GM18520 (cell line): ENCODE measurements around the gene CNGA3.

Experiments
- ATAC-seq: cut with Tn5 transposase; IDR thresholded peaks from one replicate; pipeline ENCODE4 v1.9.1; 2021; ENCODE audit not compliant: unreplicated experiment

The CNGA3 gene

DNA sequence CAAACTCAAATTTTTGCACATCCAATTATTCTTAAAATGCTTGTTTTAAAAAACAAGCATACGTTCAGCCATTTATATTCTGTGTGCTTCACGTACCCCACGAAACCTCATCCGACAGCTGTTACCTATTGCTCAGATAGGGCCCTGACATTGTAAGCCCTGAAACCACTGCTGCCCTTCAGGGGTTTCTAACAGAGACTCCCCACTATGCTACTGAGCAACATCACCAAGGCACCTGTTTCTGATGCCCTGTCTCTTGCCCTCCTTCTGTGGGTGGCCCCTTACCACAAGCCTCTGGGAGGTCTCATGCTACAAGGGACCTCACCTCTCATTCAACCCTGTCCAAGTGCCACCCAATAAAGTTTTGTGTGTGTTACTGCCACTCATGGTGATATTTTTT lies 18.5 kb upstream of the CNGA3 start:
- ATAC-seq, result no peak

DNA sequence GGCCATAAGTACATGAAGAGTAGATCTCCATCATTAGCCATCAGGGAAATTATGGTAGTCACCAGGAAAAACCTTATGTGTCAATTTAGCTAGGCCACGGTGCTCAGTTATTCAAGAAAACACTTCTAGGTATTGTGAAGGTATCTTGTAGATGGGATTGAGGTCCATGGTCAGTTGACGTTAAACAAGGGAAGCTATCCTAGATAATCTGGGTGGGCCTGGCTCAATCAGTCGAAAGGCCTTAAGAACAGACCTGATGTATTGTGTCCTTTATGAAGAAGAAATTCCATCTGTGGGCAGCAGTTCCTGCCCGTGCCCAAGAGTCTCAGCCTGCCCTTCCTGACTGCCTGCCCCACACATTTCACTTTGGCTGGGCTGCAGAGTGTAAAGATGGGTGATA lies 16.7 kb upstream of the CNGA3 start:
- no peak for ATAC-seq

DNA sequence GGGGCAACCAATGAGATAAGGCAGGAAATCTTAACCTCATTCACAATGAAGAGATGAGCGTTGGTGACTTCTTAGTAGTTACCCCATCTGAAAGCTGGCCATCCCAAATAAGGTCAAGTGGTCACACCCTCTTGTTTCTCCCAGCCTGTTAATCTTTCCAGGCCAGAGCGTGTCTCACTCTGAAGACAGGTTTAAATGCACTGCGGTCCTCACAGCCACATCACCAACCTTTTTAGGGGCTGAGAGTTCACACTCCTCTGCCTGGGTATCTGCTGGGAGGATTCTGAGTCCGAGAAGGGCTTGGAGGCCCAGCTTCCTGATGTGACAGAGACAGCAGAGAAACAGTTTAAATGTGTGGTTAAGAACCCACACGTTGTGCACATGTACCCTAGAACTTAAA lies 13.3 kb upstream of the CNGA3 start:
- no peak for ATAC-seq

DNA sequence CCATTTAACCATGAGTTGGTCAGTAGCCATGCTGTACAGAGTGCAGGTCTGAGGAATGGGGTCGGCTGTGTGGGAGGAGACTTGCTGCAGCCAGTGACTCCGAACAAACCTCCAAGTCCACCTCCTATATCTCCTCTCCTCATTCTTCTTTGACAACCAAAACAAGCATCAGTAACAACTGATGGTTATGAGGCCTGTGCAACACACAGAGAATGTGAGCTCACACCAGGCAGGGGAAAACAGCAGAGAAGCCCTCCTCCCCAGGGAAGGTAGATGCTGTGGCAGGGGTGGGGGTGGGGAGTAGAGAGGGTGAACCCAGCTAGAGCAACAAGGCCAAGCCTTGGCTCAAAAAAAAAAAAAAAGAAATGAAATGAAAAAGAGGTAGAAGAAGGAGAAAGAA lies 12.3 kb upstream of the CNGA3 start:
- no peak for ATAC-seq

DNA sequence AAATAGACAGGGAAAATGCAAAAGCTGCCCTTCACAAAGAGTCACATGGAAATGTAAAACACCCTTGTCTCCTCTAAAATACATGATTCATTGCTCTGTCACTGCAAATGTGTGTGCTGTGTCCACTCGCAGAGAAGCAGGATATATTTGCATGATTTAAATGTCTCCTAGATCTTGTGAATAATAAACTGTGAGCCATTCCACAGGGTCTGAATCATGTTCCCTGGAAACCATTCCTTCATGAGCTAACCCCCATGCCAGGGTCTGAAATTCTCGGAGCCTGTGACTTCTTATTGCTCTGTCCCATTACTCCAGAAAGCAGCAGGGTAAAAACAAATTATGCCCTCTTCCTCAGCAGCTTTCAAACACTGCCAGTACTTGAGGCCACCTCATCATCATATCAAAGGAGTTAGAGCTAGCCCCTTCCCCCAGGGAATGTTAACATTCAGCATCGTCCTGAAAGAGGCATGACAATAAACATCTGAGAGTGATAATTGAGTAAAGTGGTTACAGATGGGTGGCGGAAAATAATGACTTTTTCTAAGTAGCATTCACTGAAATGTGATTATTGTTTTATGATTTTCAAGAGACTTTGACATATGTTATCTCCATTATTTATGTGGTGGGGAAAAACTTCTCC lies 11.7 kb upstream of the CNGA3 start:
- ATAC-seq, result no peak

DNA sequence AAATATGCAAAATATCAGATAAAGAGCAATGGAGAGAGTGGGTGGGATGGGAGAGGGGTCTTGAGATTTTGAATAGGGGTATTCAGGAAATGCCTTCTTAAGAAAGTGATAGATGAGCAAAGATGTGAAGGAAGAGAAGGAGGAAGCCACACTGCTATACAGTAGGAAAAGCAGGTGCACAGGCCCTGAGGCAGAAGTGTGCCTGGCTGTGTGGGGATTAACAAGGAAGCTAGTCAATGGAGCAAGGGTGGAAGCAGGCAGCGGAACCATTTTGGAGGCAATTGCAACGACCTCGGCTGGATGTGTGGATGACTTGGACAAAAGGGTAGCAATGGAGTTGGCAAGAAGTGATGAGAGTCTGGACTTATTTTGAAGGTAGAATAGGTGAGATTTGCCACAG lies 11.0 kb upstream of the CNGA3 start:
- no peak for ATAC-seq

DNA sequence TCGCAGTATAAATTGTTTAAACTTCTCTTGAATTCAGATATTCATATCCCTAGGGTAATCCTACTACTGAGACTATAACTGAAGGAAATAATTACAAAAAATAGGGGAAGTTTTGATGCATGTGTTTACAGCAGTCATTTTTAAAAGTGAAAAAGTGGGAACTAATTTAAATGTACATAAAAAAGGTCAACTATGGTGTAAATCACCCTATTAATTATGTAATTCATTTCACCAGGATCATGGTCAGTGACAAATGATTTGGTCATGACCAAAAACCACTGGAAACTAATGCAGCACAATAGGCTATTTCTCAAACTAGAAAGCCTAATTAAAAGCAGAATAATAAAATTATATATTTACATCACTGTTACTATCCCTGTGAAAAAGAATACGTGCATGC lies 5.0 kb upstream of the CNGA3 start:
- no peak for ATAC-seq

DNA sequence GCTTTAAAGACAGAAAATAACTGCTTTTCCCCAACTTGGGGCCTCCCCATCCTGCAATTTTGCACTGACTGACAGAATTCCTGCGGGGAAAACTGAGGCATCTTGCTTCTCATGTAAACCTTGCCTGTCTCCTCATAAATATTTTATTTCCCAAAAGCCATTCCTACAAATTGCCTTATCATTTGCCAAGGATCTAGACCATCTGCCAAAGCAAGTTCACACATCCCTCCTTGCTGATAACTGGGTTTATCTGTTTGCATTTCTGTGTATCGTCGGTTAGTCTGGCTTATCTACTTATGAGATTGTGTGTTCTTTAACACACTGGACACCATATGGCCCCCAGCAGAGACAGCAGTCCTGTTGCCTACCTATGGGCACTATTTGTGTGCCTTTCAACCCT lies 3.0 kb upstream of the CNGA3 start:
- no peak for ATAC-seq

DNA sequence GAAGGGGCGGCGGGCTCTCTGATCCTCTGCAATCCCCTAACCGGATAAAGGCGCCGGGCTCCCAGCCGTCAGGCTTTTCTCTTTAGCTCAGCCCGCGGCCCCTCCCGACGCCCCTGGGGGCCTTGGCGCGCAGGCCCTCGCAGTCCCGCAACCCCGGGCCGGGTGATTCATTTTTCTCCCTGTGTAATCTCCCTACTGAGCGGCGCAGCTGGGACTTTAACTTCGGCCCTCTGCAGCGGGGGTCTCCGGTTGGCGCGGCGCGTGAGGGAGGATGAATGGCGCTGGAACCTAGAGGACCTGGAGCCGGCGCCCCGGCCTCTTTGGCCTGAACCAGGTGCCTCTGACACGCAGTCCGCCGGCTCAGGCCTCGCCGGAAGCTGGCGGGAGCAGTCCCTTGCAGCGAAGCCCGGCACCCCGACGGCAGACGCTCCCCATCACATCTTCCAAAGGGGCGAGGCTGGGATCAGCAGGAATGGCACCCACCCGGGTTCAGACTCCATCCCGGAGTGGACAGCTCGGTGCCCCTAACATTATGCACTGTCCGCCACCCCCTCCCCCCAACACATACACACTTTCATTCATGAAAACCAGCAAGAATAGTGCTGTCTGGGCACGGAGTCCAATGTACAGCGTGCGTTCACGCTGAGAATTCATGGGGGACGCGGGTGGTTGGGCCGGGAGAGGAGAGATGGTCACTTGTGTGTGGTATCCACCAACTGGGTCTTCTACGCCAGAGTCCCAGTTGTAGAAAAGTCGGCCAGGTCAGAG lies 1.2 kb downstream of the CNGA3 start:
- no peak for ATAC-seq

DNA sequence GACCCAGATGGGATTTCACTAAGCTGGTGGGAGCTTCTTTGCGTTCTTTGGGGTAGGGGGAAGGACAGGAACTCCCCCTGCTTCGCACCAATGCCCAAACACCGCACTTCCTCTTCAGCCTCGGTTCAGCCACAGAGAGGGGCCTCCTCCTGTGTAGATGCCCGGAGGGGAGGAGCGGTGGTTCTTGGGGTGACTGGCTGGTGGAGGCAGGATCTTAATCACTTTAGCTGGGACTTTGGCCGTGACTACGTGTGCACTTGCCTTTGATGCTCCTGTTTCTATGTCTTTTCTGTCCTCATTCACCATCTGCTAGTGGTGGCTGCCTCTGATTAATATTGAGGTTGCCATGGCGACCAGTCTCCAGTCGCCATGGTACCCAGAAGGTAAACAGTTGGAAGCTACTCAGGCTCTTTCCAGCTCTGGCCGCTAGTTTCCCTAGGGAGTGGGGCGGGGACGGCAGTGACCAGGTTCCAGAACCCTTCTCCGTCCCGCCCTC lies 1.9 kb downstream of the CNGA3 start:
- ATAC-seq, result no peak

DNA sequence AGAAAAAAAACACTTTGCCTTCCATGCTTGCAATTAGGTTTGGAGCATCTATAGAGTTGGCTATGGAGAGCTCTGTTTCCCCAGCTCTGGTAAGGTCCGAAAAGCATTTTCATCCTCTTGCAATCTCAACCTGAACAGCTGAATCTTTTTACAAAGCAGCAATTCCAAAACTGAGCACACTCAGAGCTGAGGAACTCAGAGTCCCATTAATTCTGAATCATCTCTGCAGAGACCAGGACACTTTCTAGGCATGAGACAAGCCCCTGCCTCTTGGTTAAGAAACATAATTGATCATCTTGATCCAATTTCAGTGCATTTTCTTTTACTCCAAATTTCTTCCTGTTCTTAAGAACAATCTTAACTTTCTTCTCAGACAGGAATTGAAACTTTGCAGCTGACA lies 4.2 kb downstream of the CNGA3 start:
- ATAC-seq, result no peak

DNA sequence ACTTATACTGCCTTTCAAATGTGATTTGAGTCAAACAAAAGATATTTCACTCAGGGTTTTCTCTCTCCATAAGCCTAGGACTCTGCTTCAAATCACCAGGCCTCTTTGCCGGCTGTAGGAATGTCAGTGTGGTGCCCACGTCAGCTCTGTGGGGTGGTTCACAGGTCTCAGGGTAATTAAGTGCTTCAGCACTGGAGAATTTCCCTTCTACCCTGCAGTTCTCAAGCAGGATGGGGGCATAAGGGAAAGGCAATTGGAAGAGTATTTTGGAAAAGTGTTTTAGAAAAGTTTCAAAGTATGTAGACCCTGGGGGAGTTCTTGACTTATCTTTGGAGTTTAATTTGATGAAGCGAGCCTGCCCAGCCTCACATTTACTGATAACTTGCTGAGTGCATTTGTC lies 9.6 kb downstream of the CNGA3 start:
- no peak for ATAC-seq

DNA sequence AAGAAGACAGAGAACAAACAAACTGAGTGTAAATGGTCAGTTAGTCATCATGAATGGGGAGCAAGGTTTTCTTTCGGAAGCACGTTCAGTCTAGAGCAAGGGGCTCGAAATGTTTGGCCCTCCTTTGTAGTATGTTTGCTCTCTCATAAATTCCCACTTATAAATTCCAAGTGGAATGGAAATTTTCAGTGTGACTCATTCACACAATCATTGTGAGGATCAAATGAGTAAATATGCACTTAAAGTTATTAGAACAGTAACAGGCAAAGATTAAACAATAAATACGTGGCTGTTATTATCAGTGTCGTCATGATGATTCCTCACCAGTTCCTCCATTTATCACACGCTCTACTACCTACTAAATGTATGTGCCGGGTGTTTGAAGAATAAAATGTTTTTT lies 10.5 kb downstream of the CNGA3 start:
- no peak for ATAC-seq

DNA sequence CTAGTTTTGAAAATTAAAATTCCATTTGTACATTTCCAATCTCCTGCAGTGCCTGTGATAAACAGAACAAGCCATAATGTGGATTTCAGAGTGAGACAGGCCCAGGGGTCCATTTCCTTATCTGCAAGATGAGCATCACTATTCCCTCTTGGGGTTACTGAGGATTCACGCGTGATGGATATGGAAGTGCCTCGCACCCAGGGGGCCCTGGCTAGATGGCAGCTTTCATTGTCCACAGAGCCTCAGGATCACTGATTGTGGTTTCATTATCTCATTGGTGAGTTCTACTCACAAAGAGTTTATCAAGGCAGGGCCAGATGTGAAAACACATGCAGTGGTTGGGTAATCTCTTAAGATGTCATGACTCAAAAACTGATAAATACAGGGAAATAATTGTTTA lies 11.6 kb downstream of the CNGA3 start:
- ATAC-seq, result no peak

DNA sequence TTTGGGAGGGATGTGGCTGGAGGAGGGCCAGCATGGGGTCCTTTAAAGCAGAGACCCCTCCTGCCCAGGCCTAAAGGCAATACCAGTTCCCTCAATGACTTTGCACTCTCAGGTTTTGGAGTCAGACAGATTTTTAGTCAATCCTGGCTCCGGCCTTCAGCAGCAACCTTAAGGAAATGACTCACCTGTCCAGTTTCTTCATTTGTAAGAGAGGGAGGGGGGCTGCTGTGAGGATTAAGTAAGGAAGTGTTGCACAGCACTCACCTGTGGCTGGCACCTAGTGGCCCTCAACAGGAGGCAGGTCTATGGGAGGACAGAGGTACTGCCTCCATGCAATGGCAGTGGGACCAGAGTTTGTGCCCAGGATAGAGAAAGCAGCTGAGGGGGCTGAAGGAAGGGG lies 13.7 kb downstream of the CNGA3 start:
- no peak for ATAC-seq

DNA sequence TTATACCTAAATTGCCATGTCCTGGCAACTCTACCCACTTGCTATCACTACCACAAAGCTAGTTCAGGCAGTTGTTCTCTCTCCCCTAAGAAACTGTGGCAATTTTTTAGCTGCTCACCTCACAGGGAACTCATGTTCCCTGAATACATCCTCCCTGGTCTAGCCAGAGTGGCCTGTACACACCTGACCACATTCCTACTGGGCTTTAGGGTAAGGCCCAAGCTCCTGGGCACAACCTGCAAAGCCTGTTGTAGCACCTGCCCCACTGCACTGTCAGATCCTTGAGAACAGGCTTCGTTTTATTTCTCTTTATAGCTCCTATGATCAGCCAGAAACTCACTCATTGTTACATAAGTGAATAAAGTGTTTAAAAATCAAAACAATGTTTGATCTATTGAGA lies 21.5 kb downstream of the CNGA3 start:
- ATAC-seq, result no peak

DNA sequence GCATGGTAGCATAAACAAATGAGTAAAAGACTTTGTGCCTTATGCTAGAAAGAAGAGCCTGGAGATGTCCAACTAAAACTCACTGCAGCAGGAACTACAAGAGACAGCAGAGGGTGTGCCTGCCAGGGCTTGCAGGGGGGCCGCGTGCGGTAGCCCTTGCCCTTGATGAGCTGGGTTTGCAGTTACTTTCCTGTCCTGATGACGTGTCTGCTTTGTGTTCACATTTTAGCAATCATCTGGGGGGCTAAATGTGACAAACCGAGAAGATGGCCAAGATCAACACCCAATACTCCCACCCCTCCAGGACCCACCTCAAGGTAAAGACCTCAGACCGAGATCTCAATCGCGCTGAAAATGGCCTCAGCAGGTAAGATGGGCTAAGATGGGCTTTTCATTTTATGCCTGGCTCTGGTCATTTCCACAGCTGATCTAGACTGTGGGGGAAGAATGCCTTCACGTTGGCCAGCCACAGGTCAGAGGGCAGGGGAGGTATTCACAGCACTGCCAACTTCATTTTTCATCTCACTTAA lies 23.5 kb downstream of the CNGA3 start:
- ATAC-seq, result no peak

DNA sequence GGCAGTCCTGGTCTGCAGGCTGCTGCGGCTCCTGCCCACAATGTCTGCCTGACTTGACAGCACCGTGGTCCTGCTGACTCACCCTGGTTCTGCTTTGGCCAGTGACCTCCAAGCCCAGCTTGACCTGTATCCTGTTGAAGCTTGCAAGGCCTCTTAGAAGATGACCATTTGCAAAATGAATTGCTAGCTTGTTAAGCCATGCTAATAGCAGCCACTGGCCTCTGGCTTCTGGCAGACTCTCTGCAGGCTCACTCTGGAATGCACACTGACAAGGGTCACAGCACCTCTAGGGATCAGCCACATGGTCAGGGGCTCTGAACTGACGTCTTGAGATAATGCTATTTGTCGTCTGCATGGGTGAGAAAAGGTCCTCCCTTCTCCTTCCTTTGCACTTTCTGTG lies 25.9 kb downstream of the CNGA3 start:
- ATAC-seq, result no peak

DNA sequence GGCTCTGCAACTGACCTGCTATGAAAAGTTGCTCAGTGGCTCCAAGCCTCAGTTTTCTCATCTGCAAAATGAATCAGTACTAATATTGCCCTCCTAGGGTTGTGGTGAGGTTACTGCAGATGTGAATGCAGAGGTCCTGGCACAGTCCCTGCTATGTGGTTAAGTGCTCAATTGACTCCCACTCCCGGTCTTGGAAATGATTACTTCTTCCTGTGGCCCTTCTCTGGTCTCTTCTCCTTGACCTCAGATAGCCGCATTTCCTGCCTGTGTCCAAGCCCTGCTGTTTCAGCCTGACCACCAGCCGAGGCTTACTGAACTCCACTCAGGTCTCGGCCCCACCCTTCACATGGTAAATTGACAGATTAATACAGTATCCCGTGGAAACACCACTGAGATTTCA lies 26.3 kb downstream of the CNGA3 start:
- no peak for ATAC-seq

DNA sequence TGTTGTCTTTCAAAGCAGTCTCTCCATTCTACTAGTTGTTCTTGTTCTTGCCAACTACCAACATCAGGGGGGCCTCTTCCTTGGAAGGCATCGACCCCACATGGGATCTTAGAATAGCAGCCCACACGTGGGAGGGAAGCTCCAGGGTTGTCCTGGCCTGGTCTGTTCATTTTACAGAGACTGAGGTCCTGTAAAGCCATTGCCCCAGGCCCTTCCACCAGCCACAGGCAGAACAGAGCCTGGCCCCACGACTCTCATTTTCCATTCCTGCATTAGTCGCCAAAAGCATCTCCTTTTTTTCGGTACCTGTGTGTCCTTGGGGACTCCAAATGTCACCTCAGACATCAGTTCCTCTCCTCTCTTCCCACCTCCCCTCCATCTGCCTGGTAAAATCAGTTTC lies 28.0 kb downstream of the CNGA3 start:
- no peak for ATAC-seq

DNA sequence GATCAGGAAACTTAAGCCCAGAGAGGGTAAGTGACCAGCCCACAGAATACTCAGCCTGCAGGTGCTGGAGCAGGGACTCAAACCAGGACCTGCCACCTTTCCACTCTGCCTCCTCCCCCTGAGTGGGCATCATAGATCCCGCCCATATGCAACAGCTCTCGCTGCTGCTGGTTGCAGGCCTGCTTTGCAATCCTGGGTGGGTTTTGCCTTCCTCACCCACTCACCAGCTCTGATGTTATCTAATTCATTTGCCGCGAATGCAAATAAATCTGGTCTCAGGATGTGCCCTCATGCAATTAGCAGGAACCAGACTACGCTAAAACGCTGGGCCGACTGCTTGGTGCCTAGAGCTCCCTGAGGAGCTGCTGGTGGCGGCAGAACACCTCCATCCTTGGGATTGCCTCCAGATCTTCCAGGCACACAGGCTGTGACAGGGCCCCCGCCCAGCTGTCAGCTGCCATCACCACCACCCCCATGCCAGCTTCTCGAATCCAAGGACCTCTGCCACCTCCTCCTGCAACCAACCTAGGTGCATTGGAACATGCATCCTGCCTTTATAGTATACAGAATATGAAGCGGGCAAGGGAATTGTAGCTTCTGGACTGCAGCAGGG lies 28.8 kb downstream of the CNGA3 start:
- ATAC-seq, result no peak

DNA sequence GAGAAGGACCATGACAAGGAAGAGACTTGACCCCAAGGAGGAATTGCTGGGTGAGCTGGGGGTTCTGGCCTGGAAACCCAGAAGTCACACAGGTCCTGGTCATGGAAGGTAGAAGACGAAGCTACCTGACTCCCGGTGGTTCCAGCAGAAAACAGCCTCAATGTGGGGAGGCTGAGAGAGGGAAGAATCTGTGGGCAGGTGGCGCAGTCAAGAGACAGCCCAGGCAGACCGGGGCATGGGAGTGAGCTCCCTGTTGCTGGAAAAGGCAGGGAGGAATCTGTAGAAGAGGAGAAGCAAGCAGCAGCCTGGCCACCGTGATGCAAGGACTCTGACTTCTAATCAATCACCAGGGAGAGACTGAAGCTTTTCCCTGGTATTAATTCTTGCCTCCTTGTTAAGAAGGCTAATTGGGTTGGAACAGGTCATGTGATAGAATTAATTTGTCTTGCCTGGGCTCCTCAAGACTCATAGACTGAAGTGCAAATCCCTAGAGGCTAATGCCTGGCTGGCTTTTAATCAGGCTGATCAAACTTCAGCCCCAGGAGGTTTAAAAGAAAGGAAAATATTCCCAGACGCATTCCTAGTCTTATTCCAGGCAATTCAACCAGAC lies 30.1 kb downstream of the CNGA3 start:
- no peak for ATAC-seq
